CD4-positive, alpha-beta T cell treated with Interleukin-21 for 1 hour (primary cell): ENCODE data around the gene BRDT.
"Not testable (repeated sequence)": the region's sequence is repeated elsewhere in the genome, so short reads cannot be mapped to it uniquely, and the experiment has no call there.

ENCODE experiments used
- DNase-seq: peaks from one replicate; pipeline ENCODE4 v3.0.0-alpha.2; 2020

BRDT gene

GRCh38 chr1:91997607-91998195, 48.5 kb downstream of the BRDT start:
- peak; percentile 63 for DNase-seq

GRCh38 chr1:92004129-92004528, 54.9 kb downstream of the BRDT start:
- no peak for DNase-seq

- DNase-seq, result no peak
Measured at GRCh38 chr1:92013923-92014322, 64.7 kb downstream of the BRDT start.

GRCh38 chr1:92016720-92017316, 67.6 kb downstream of the BRDT start:
- no peak for DNase-seq

- no peak for DNase-seq
Measured at GRCh38 chr1:92017656-92018055, 68.5 kb downstream of the BRDT start.

GRCh38 chr1:92026042-92026441, 76.8 kb downstream of the BRDT start:
- not testable (repeated sequence) for DNase-seq

GRCh38 chr1:92026806-92027205, 77.6 kb downstream of the BRDT start:
- no peak for DNase-seq

- DNase-seq, result no peak
Measured at GRCh38 chr1:92029241-92029922, 80.2 kb downstream of the BRDT start.

- no peak for DNase-seq
Measured at GRCh38 chr1:92030656-92031107, 81.5 kb downstream of the BRDT start.

- DNase-seq, result no peak
Measured at GRCh38 chr1:92031281-92032110, 82.3 kb downstream of the BRDT start.

GRCh38 chr1:92037400-92037799, 88.2 kb downstream of the BRDT start:
- DNase-seq, result no peak

GRCh38 chr1:92038695-92039346, 89.6 kb downstream of the BRDT start:
- DNase-seq, result no peak

GRCh38 chr1:92040971-92041370, 91.8 kb downstream of the BRDT start:
- no peak for DNase-seq

GRCh38 chr1:92043621-92044020, 94.4 kb downstream of the BRDT start:
- DNase-seq, result no peak

GRCh38 chr1:92045766-92046495, 96.7 kb downstream of the BRDT start:
- DNase-seq, result no peak

- DNase-seq, result no peak
Measured at GRCh38 chr1:92051948-92052347, 102.7 kb downstream of the BRDT start.
